ENCODE results near the gene DUSP22.

DNA sequence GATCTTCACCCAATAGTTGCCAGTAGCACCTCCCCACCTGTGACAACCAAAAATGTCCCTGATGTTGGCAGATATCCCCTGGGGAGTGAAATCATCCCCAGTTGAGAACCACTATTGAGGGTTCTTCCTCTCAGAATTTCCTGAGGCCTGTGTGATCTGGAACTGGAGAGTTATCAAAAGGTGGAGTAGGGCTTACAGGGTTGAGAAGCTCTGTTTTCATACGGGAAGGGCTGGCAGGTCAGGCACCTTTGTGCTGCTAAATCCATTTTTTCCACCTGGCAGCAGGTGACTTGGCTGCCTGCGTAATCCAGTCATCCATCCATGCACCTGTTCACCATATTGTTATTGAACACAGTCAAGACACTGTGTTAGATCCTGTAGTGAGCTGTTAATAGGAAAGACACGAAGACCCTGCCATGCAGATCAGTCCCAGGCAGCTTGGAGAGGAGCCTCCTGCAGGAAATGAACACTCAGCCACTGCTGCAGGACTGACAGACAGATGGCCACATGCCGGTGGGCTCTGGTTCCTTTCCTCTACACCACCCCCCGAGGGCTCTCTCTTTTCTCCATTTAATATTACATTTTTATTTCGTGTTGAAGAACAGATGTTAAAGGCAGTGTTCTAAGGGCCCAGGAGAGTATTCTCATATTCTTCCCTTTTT, 5.4 kb downstream of the DUSP22 start:
- TF ChIP-seq POLR2A (IDR thresholded peaks at IDR 0.05): no peak
- TF ChIP-seq, protein P1, sequence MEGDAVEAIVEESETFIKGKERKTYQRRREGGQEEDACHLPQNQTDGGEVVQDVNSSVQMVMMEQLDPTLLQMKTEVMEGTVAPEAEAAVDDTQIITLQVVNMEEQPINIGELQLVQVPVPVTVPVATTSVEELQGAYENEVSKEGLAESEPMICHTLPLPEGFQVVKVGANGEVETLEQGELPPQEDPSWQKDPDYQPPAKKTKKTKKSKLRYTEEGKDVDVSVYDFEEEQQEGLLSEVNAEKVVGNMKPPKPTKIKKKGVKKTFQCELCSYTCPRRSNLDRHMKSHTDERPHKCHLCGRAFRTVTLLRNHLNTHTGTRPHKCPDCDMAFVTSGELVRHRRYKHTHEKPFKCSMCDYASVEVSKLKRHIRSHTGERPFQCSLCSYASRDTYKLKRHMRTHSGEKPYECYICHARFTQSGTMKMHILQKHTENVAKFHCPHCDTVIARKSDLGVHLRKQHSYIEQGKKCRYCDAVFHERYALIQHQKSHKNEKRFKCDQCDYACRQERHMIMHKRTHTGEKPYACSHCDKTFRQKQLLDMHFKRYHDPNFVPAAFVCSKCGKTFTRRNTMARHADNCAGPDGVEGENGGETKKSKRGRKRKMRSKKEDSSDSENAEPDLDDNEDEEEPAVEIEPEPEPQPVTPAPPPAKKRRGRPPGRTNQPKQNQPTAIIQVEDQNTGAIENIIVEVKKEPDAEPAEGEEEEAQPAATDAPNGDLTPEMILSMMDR (IDR thresholded peaks at IDR 0.05): no peak

Measured in Peyer's patch (tissue), 4 donors.